Osteocyte (in vitro differentiated cells): ENCODE data around the gene TP53I11. TPM values are rescaled to one million over a fixed set of nuclear protein-coding genes. Genes with fewer than 3 reads are reported as not detected.

Experiments
- DNase-seq: peaks from one replicate; pipeline ENCODE4 v3.0.0; 2021; ENCODE audit warnings: mixed read lengths; ENCODE audit not compliant: unreplicated experiment; ENCODE audit errors: extremely low spot score
- H3K27ac Mint-ChIP-seq: one replicate; pipeline ENCODE4 v1.8.0; 2021; ENCODE audit warnings: mild to moderate bottlenecking, mixed read lengths; ENCODE audit not compliant: unreplicated experiment
- H3K27me3 Mint-ChIP-seq: one replicate; pipeline ENCODE4 v1.8.0; 2021; ENCODE audit warnings: mixed read lengths; ENCODE audit not compliant: unreplicated experiment
- H3K36me3 Mint-ChIP-seq: one replicate; pipeline ENCODE4 v1.8.0; 2021; ENCODE audit warnings: mixed read lengths; ENCODE audit not compliant: unreplicated experiment
- H3K4me1 Mint-ChIP-seq: one replicate; pipeline ENCODE4 v1.8.0; 2021; ENCODE audit warnings: mixed read lengths; ENCODE audit not compliant: unreplicated experiment
- H3K4me3 Mint-ChIP-seq: one replicate; pipeline ENCODE4 v1.8.0; 2021; ENCODE audit warnings: mild to moderate bottlenecking, moderate library complexity, mixed read lengths; ENCODE audit not compliant: unreplicated experiment
- H3K9me3 Mint-ChIP-seq: one replicate; pipeline ENCODE4 v1.8.0; 2021; ENCODE audit warnings: mixed read lengths; ENCODE audit not compliant: unreplicated experiment
- CTCF ChIP-seq: fragments of 200-600 bp; sonication (generic); IDR thresholded peaks from 2 replicates; pipeline ENCODE4 v1.5.0; 2021; ENCODE audit warnings: antibody characterized with exemption, mild to moderate bottlenecking, moderate library complexity
- total RNA-seq: library from RNA; stranded (reverse); gene quantifications from 2 replicates; pipeline ENCODE4 v1.2.1, GENCODE V29; 2021

TP53I11 gene
- total RNA-seq, 1 donor from 2014 or later = 159 TPM

GRCh38 chr11:44988981-44989635 is 38.4 kb upstream of the TP53I11 start:
- TF ChIP-seq CTCF = no peak
- Mint-ChIP-seq H3K27me3 (peaks cover 42% of the 10 kb centered on the region), H3K9me3 (no peaks in the 10 kb centered on the region), H3K4me1 (no peaks in the 10 kb centered on the region), H3K27ac (no peak overlapping the region), H3K4me3 (no peak overlapping the region), H3K36me3 (no peaks in the 10 kb centered on the region)
- DNase-seq = peak; percentile 59

- Mint-ChIP-seq H3K9me3 (no peaks in the 10 kb centered on the region), H3K27me3 (peaks cover 34% of the 10 kb centered on the region), H3K4me3 (no peak overlapping the region), H3K36me3 (no peaks in the 10 kb centered on the region), H3K27ac (no peak overlapping the region), H3K4me1 (no peaks in the 10 kb centered on the region)
- no peak for DNase-seq
- TF ChIP-seq CTCF = no peak
Observed at GRCh38 chr11:44988111-44988510, 37.4 kb upstream of the TP53I11 start.

- no peak for TF ChIP-seq CTCF
- Mint-ChIP-seq H3K27ac (no peak overlapping the region), H3K4me3 (no peak overlapping the region), H3K27me3 (peaks cover 28% of the 10 kb centered on the region), H3K36me3 (no peaks in the 10 kb centered on the region), H3K4me1 (no peaks in the 10 kb centered on the region), H3K9me3 (no peaks in the 10 kb centered on the region)
- DNase-seq = no peak
Observed at GRCh38 chr11:44987506-44987905, 36.8 kb upstream of the TP53I11 start.

- Mint-ChIP-seq H3K4me3 (no peak overlapping the region), H3K36me3 (no peaks in the 10 kb centered on the region)
Observed at GRCh38 chr11:44986315-44986714, 35.6 kb upstream of the TP53I11 start.

GRCh38 chr11:44985721-44986120 is 35.0 kb upstream of the TP53I11 start:
- Mint-ChIP-seq H3K27ac (no peak overlapping the region), H3K4me3 (no peak overlapping the region), H3K36me3 (no peaks in the 10 kb centered on the region), H3K4me1 (no peaks in the 10 kb centered on the region), H3K9me3 (no peaks in the 10 kb centered on the region), H3K27me3 (peaks cover 27% of the 10 kb centered on the region)
- no peak for TF ChIP-seq CTCF
- DNase-seq = no peak

More at GRCh38 chr11:44986315-44986714, 35.6 kb upstream of the TP53I11 start:
- no peak for DNase-seq
- no peaks in the 10 kb centered on the region for H3K4me1 Mint-ChIP-seq
- peaks cover 28% of the 10 kb centered on the region for H3K27me3 Mint-ChIP-seq
- TF ChIP-seq CTCF = no peak
- H3K27ac Mint-ChIP-seq = no peak overlapping the region
- H3K9me3 Mint-ChIP-seq = no peaks in the 10 kb centered on the region
